CD4-positive, alpha-beta T cell treated with Interleukin-12 subunit alpha and Interleukin-12 subunit beta, for 1 hour (primary cell): ENCODE measurements around the gene GPLD1.
A peak's percentile ranks its signal among the peaks of the same experiment; 100 is the strongest.

Source experiments
- DNase-seq: peaks from one replicate; pipeline ENCODE4 v3.0.0-alpha.2; 2020

GPLD1 gene

GRCh38 chr6:24497254-24497970, 8.0 kb upstream of the GPLD1 start:
- peak; percentile 4 for DNase-seq

GRCh38 chr6:24494821-24495795, 5.7 kb upstream of the GPLD1 start, which contains the start of gene ALDH5A1:
Gene ALDH5A1, plus strand, starts transcription at chr6:24494969. Its CDS starts 28 bp downstream, at chr6:24494997.
- DNase-seq: peak; percentile 75

- no peak for DNase-seq
These were observed 4.8 kb upstream of the GPLD1 start for GRCh38 chr6:24493945-24494820.

GRCh38 chr6:24492475-24492874, 3.1 kb upstream of the GPLD1 start:
- DNase-seq: no peak

GRCh38 chr6:24490948-24491347, 1.6 kb upstream of the GPLD1 start:
- no peak for DNase-seq

GRCh38 chr6:24489881-24490280, 503 bp upstream of the GPLD1 start:
- DNase-seq: no peak

GRCh38 chr6:24486065-24486464, 3.3 kb downstream of the GPLD1 start:
- no peak for DNase-seq

GRCh38 chr6:24484657-24485323, 4.6 kb downstream of the GPLD1 start:
- no peak for DNase-seq

- DNase-seq: no peak
These were observed 7.9 kb downstream of the GPLD1 start for GRCh38 chr6:24481449-24481848.

GRCh38 chr6:24480705-24481104, 8.7 kb downstream of the GPLD1 start:
- DNase-seq: no peak

GRCh38 chr6:24478903-24479302, 10.5 kb downstream of the GPLD1 start:
- no peak for DNase-seq

- no peak for DNase-seq
These were observed 12.3 kb downstream of the GPLD1 start for GRCh38 chr6:24477070-24477469.

GRCh38 chr6:24476631-24477030, 12.7 kb downstream of the GPLD1 start:
- no peak for DNase-seq

GRCh38 chr6:24472181-24472580, 17.2 kb downstream of the GPLD1 start:
- DNase-seq: no peak

- no peak for DNase-seq
These were observed 19.6 kb downstream of the GPLD1 start for GRCh38 chr6:24469811-24470210.

GRCh38 chr6:24464253-24465038, 24.9 kb downstream of the GPLD1 start:
- no peak for DNase-seq

- DNase-seq: no peak
These were observed 28.4 kb downstream of the GPLD1 start for GRCh38 chr6:24460966-24461365.

- no peak for DNase-seq
These were observed 30.4 kb downstream of the GPLD1 start for GRCh38 chr6:24458941-24459340.

GRCh38 chr6:24458134-24458533, 31.2 kb downstream of the GPLD1 start:
- no peak for DNase-seq

- no peak for DNase-seq
These were observed 34.3 kb downstream of the GPLD1 start for GRCh38 chr6:24455061-24455460.

GRCh38 chr6:24454452-24454851, 34.9 kb downstream of the GPLD1 start:
- no peak for DNase-seq
